ENCODE results near the gene PLXND1.

PLXND1 gene

DNA sequence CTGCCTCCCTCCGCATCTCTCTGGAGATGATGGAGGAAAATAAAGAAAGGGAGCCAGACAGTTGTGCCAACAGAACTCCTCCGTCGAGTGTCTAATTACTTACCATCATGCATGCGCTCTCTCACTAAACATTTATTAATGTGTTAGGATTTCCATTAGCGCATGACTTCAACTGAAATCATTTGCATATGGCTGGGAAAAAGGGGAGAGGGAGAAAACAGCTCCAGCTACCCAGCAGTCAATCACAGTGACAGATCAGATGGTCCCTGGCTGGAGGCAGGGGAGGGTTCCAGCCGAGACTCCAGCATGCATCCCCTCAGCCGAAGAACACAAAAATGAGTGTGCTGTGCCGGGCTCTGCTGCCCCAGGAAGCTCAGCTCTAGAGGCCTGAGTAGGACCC, 84.9 kb downstream of the PLXND1 start:
- H3K4me3 ChIP-seq (ENCODE audit: low read depth, low read length), result no peak overlapping the region
- DNase-seq (ENCODE audit: low read depth), result no peak
- no peak for TF ChIP-seq CTCF (IDR thresholded peaks at IDR 0.05; ENCODE audit: insufficient read depth, low read depth, low read length, missing control alignments)

DNA sequence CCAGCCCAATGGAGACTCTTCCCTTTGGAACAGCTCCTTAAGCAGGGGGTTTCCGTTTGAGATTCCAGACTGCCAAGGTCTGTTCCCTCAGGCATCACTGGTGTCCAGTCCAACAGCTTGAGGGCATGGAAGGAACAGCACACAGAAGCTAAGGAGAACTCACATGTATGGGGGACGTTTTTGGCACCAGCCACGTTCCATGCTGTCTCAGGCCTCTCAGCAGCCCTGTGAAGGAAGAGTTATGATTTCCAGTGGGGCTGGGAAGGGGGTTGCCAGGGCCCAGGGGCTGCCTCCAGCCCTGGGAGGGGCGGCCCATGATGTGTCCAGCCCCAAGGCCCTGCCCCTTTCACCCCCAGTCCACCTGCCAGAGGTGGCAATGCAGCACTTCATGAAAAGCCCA, 85.5 kb downstream of the PLXND1 start:
- no peak for TF ChIP-seq CTCF (IDR thresholded peaks at IDR 0.05; ENCODE audit: insufficient read depth, low read depth, low read length, missing control alignments)
- DNase-seq (ENCODE audit: low read depth), result no peak

DNA sequence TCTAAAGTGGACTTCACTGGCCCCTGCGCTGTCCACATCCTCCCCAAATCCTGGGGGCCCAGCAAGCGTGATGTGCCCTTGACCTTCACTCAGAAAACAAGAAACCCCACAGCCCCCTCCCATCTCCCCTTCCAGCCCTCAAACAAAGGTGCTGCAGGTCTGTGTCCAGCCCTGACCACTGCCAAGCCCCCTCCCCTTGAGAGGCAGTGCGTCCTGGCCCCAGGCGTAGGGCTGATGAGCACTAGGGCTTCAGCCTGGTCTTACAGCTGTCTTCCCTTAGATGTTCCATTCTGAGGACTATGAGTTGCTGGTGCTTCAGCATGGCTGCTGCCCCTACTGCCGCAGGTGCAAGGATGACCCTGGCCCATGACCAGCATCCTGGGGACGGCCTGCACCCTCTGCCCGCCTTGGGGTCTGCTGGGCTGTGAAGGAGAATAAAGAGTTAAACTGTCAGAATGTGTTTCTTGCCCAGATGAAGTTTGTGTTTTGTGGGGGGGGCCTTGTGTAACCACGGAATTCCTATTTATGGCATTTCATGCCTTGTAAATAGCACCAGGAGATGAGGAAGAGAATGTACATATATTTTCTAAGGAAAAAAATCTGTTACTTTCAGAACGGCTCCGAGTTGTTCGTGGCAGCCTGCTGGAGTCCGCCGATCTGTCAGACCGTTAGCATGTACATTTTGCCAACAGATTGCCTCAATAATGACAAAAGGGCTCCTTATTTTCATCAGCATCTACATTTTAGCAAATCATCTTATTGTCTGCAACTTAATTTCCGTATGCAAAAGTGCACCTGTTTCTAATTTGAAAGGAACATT, 86.4 kb downstream of the PLXND1 start:
- no peak for TF ChIP-seq CTCF (IDR thresholded peaks at IDR 0.05; ENCODE audit: insufficient read depth, low read depth, low read length, missing control alignments)
- no peak for DNase-seq (ENCODE audit: low read depth)

More for the DNA sequence above, 85.5 kb downstream of the PLXND1 start:
- no peak overlapping the region for H3K4me3 ChIP-seq (ENCODE audit: low read depth, low read length)

GRCh38 chr3:129519449-129519848, 87.0 kb downstream of the PLXND1 start:
- TF ChIP-seq CTCF (IDR thresholded peaks at IDR 0.05; ENCODE audit: insufficient read depth, low read depth, low read length, missing control alignments), result no peak
- no peak for DNase-seq (ENCODE audit: low read depth)
- no peak overlapping the region for H3K4me3 ChIP-seq (ENCODE audit: low read depth, low read length)

More for the DNA sequence above, 86.4 kb downstream of the PLXND1 start:
- H3K4me3 ChIP-seq (ENCODE audit: low read depth, low read length), result no peak overlapping the region

- no peak for TF ChIP-seq CTCF (IDR thresholded peaks at IDR 0.05; ENCODE audit: insufficient read depth, low read depth, low read length, missing control alignments)
- no peak overlapping the region for H3K4me3 ChIP-seq (ENCODE audit: low read depth, low read length)
- no peak for DNase-seq (ENCODE audit: low read depth)
Observed at GRCh38 chr3:129518581-129518980, 87.9 kb downstream of the PLXND1 start.

- no peak for TF ChIP-seq CTCF (IDR thresholded peaks at IDR 0.05; ENCODE audit: insufficient read depth, low read depth, low read length, missing control alignments)
- H3K4me3 ChIP-seq (ENCODE audit: low read depth, low read length), result no peak overlapping the region
- no peak for DNase-seq (ENCODE audit: low read depth)
Observed at GRCh38 chr3:129518038-129518561, 88.4 kb downstream of the PLXND1 start.
